Measurements from ENCODE around the gene ZNF473.
A peak's percentile ranks its signal among the peaks of the same experiment; 100 is the strongest.

ZNF473 gene

GRCh38 chr19:50025794-50026549 lies at the start of gene ZNF473:
Gene ZNF473, plus strand, starts transcription at chr19:50026005. Its CDS starts 5,078 bp downstream, at chr19:50031083.
- peak; percentile 97 for DNase-seq (ENCODE audit: low spot score)

GRCh38 chr19:49976496-49976895 lies 49.3 kb upstream of the ZNF473 start:
- DNase-seq (ENCODE audit: low spot score), result no peak

- DNase-seq (ENCODE audit: low spot score), result no peak
Measured at GRCh38 chr19:49977076-49977475, 48.7 kb upstream of the ZNF473 start.

DNA sequence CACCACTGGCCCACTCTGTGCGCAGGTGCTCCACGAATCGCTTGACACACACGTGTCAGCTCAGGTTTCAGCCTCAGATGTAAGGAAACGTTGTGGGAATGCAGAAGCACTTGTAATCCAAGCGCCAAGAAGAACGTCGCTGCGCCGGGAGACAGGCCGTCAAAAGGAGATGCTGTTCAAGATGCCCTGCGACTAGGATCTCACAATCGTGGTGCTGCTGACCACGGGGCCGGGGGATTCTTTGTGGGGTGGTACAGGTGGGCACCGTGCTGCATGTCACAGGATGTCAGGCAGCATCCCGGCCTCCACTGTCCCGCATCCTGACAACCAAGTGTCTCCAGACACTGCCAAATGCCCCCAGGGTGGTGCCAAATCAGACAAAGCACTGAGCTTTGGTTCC lies 47.9 kb upstream of the ZNF473 start:
- DNase-seq (ENCODE audit: low spot score), result no peak

DNA sequence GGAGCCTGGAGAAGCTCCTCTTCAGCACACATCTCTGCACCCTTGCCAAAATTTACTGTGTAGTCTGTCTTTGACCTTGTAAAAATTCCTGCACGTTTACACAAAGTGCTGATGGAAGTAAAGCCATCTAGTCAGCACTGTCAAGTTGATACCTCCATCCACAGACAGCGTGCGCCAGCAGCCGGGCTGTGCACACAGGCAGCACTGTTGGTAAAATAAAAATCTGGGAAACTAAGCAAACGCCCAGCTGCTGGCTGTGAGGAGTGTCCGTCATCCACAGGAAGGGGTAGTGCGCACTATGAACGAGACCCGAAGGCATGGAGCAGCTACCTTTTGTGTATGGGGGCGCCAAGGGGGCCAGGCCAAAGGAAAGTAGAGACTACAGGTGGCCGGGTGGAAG lies 47.5 kb upstream of the ZNF473 start:
- DNase-seq (ENCODE audit: low spot score), result no peak

DNA sequence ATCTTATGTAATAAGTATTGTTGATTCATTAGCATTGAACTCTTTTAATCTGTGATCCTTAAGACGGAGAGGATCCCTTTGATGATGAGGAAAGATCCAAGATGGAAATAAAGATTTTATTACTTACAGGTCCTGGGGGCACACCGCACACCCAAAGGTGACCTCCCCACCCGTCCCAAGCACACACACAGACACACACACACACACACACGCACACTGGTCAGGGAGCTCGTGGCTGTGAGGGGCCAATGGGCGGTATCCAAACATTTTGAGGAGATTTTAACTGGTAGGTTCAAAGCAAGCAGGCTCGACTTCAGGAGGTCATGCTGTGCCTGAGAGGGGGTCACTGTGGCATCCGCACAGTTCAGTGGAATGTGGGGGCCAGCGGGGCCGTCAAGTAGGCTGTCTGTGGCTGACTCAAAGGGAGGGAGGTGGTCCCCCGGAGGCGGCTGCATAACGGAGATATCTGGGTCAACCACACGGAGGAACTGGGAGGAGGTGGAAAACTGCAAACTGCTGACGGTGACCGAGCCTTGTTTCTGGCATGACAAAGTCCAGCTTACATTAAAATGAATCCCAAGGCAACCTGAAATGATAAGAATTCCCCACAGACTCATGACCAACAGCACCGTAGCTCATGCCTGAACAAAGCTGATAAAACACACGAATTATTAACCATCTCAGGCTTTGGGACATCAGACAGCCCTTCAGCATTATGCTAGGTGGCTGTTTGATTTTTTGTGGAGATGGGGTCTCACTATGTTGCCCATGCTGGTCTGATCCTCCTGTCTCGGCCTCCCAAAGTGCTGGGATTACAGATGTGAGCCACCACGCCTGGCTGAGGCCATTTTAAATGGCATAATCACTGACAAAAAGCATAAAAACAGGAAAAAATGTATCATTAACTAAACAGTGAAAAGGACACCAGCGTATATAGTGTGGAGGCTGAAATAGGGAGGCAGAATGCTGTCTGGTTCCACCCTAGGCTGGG lies 43.9 kb upstream of the ZNF473 start:
- DNase-seq (ENCODE audit: low spot score), result no peak

DNA sequence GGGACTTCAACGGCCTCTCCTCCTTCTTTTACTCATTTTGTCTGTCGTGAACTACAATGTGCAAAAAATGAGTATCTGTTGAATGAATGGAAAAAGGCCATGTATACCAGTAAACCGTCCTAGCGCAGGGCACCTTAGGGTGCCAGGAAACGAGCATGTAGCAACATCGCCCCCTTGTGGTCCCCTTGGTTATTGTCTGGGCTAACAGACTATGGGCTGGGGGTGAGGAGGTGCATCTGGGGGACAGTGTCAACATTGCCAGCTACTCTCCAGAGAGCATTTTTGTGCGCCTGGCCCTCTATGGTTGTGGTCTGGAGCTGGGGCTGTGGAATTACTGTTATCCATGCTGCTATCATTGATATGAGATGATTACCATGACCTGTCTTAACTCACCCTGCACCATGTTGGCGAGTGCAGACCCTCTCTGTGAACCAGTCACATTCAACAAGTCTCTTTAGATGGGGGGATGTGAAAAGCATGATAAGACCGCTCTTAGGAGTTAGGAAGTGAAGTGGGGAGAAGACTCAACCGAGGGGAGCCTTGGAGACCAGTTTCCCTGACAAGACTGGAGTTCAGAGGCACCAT lies 42.1 kb upstream of the ZNF473 start:
- DNase-seq (ENCODE audit: low spot score), result peak; percentile 60

GRCh38 chr19:49984491-49984890 lies 41.3 kb upstream of the ZNF473 start:
- no peak for DNase-seq (ENCODE audit: low spot score)

GRCh38 chr19:49985871-49986270 lies 39.9 kb upstream of the ZNF473 start:
- no peak for DNase-seq (ENCODE audit: low spot score)

DNA sequence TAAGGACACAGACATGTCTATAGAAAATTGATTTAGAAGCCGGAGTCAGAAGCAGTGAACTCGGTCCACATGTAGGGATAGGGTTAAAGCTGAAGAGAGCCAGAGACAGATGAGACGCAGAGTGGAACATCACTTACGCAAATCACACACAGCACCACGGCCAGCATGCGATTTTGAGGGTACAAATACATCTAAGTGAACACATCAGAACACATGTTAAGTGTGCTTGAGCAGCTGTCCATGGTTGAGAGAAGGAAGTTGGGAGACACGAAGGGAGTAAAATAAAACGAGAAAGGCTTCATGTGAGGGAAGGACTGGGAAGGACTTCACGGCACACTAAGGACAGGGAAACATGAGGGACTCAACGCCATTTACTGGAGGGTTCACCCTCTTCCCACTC lies 39.5 kb upstream of the ZNF473 start:
- DNase-seq (ENCODE audit: low spot score), result no peak

DNA sequence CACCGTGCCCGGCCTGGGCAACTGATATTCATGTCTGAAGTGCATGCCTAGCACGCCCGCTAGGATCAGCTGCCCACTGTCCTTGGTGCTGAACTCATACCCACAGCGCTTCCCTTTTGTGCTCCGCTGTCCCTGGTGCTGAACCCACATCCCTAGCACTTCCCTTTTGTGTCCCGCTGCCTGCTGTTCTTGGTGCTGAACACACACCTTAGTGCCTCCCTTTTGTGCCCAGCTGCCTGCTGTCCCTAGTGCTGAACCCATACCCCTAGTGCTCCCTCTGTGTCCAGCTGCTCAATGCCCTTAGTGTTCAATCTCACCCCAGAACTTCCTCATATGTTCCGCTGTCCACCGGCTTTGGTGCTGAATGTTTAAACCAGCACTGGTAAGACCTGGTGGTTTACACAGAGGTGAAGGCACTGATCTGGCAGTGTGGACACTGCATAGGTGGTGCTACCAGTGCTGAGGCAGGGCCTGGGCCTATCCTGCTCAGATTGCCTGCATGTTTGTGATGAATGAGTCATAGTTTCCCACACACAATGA lies 38.6 kb upstream of the ZNF473 start:
- peak; percentile 86 for DNase-seq (ENCODE audit: low spot score)

DNA sequence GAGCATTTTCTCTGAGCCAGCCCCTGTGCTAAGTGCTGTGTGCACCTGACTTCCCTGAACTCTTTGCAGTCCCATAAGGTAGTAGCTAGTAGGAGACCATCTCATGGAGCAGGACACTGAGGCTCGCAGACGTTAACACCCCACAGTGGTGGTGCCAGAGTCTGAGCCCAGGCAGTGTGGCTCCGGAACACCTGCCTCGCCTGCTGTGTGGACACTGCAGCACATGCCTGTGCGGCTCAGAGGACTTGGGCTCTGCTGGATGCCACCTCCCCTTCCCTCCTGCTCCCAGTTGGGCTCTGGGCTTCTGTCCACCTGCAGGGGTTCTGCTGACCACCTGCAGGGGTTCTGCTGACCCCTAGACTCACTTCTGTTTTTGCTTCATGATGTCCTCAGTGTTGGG lies 37.8 kb upstream of the ZNF473 start:
- no peak for DNase-seq (ENCODE audit: low spot score)

- DNase-seq (ENCODE audit: low spot score), result no peak
Measured at GRCh38 chr19:49988433-49988832, 37.4 kb upstream of the ZNF473 start.

- DNase-seq (ENCODE audit: low spot score), result peak; percentile 75
Measured at GRCh38 chr19:49997709-49998108, 28.1 kb upstream of the ZNF473 start.

DNA sequence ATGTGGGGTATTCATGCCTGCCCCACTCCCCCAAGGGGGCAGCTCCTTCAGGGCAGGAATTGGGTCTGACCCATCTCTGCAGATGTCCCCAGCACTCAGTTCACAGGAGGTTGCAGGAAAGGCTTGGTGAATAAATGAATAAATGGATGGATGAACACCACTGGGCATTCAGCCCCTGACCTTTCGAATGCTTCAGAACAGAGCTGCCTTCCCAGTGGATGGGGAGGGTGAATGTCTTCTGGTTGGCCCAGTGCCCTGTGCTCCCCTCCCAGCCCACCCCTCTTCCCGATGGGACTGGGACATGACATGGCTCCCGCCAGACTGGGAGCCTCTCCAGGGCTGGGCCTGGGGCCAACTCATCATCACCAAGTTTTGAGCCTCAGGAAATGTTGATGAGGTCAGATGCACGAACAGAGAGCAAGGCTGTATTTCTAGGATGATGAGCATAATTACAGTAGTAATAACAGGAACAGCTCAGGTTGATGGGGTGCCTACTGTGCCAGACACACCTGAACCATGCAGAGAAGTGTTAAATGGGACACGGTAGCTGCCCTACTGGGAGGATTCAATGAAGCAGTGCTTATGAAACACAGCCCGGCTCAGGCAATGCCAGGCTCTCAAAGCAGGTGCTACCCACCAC lies 26.3 kb upstream of the ZNF473 start:
- DNase-seq (ENCODE audit: low spot score), result no peak

GRCh38 chr19:50000038-50000840 lies 25.6 kb upstream of the ZNF473 start:
- no peak for DNase-seq (ENCODE audit: low spot score)

DNA sequence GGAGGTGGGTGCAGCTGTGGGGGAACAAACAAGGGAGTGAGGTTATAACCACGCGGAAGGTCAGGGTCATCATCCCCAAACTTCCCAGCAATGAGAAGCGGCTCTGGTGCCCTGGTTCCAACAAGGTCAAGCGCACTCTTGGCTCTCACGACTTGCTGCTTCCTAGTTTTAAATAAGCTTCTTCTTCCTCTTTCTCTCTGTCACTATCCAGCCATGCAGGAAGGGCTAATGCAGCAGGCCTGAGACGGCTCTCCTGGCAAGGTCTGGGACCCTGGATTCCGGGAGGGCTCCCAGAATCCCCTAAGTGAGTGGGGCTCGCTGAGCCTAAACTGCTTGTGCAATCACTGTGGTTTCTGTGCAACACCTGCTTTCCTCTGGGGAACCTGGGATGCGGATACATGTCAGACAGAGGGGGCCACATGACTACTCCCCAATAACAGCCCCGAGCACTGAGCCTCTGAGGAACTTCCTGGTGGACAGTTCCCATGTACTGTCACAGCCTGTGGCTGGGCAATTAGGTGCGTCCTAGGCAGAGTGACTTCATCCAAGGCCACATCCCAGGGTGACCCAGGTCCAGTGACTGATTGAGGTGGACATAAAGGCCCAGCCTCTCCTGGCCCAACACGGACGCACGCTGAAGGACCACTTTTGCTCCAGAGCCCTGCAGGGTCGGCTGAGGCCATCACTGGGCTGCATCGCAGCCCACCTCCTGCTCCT lies 24.8 kb upstream of the ZNF473 start:
- DNase-seq (ENCODE audit: low spot score), result no peak

DNA sequence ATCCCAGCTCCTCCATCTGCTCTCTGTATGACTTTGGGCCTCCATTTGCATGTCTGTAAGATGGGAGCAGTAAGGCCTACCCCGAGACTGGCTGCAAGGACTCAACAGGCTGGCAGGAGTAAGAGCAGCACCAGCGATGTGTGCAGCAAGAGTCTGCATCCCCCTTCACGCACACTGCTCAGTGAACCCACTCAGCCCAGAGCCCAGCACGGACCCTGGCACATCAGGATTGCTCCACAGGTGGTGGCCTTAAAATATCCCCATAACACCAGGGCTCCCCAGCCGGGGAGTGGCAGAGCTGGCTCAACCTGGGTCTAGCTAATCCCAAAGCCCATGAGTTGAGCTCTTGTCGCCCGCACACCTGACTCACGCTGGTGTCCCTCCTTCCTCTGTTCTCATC lies 24.0 kb upstream of the ZNF473 start:
- DNase-seq (ENCODE audit: low spot score), result no peak

DNA sequence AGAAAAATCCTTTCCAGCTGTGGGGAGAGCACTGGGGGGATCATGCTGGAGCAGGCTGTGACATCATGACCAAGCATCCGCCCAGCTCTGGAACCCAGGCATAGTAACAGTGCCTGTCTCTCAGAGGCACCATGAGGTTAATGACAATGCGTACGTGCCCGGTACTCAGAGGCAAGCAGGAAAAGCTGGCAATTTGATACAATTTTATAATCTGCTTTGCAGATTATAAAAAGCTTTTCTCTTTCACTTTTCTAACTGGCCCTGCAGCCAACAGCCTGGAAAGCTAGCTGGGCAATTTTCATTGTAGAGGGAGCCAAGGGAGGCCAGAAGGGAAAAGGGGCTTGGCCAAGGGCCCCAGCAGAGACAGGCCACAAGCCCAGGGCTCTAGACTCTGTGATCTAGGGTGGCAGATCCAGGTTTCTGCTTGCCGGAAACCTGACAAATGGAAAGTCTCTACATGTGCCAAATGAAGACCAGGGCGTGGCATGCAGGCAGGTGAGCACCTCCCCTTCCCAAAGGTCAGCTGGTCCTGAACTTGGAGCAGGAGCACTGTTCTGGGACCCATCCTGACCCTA lies 23.3 kb upstream of the ZNF473 start:
- no peak for DNase-seq (ENCODE audit: low spot score)

DNA sequence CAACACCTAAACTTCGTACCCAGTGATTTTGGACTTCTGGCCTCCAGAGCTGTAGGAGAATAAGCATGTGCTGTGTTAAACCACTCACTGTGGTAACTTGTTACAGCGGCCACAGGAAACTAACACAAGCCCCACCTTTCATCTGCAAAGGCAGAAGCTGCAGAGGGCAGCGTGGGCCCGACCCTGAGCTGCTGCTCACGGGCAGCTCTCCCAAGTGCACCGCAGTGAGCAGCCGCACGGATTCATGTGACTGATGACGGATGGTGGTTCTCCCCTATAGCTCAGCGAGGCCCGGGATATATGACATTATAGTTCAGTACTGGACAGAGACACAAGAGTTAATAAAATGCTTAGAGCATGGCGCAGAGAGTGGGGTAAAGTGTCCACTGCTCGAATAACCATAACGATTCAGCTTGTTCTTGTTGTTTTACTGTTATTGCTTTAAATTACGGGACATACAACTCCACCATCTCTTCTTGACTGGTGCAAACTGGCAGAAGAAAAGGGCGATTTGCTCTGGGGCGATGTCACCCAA lies 22.5 kb upstream of the ZNF473 start:
- no peak for DNase-seq (ENCODE audit: low spot score)
